Fibroblast of lung (primary cell): Measurements from ENCODE around the gene AOAH.

ENCODE experiments used
- CTCF ChIP-seq, 2 donors: IDR thresholded peaks in 1 of 2; conservative IDR thresholded peaks in 1 of 2; 1 replicate in 1 of 2; 2 replicates in 1 of 2; pipeline ENCODE4 v1.5.1; 2011 to 2012; ENCODE audit warnings: low read length in 2 of 2, control low read depth in 1 of 2, inconsistent platforms in 1 of 2, low read depth in 1 of 2, mild to moderate bottlenecking in 1 of 2
- EZH2 ChIP-seq: IDR thresholded peaks from 2 replicates; pipeline ENCODE4 v1.5.1; 2012; ENCODE audit warnings: low read length, control low read depth, mild to moderate bottlenecking; ENCODE audit errors: missing control alignments

GRCh38 chr7:36629351-36629750, 94.9 kb downstream of the AOAH start:
- no peak for TF ChIP-seq CTCF (conservative IDR thresholded peaks at IDR 0.05 in 1 of 2, IDR thresholded peaks at IDR 0.05 in 1 of 2; ENCODE audit: low read depth in 1 of 2, low read length in 2 of 2)
- TF ChIP-seq EZH2: no peak
